NB4 (cell line): ENCODE measurements around the gene ITGA2B.
A peak's percentile ranks its signal among the peaks of the same experiment; 100 is the strongest.

ENCODE experiments used
- MYC ChIP-seq: IDR thresholded peaks from 2 replicates; pipeline ENCODE4 v1.6.1; 2011; ENCODE audit warnings: low read depth, low read length
- POLR2A ChIP-seq: IDR thresholded peaks from 2 replicates; pipeline ENCODE4 v1.6.1; 2011; ENCODE audit warnings: mild to moderate bottlenecking; ENCODE audit not compliant: insufficient read length; ENCODE audit errors: extremely low read depth
- TF ChIP-seq, protein P1 (sequence below): IDR thresholded peaks from one replicate; pipeline ENCODE4 v1.5.1; 2012; ENCODE audit warnings: low read depth, low read length
- TF ChIP-seq, protein P2 (sequence below): IDR thresholded peaks from 2 replicates; pipeline ENCODE4 v1.6.1; 2011; ENCODE audit warnings: low read depth, low read length

DNA sequence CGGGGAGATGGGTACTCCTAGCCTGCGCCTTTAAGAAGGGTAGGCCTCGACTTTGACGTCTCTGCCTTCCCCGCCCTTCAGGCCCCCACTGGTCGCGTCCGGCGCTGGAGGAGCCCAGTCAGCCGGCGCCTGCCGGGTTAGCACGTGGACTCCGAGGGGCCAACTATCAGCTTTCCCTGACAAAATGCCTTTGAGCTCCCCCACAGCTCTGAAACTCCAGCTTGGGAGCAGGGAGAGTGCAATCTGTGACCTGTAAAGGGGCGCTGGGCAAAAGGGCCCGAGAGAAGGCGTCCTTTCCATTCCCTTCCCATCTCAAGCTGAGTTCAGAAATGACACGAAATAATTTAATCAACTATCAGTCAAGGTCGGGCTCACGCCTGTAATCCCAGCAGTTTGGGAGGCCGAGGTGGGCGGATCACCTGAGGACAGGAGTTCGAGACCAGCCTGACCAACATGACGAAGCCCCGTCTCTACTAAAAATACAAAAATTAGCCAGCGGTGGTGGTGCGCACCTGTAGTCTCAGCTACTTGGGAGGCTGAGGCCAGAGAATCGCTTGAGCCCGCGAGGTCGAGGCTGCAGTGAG lies 62.5 kb downstream of the ITGA2B start:
- TF ChIP-seq, protein P1, sequence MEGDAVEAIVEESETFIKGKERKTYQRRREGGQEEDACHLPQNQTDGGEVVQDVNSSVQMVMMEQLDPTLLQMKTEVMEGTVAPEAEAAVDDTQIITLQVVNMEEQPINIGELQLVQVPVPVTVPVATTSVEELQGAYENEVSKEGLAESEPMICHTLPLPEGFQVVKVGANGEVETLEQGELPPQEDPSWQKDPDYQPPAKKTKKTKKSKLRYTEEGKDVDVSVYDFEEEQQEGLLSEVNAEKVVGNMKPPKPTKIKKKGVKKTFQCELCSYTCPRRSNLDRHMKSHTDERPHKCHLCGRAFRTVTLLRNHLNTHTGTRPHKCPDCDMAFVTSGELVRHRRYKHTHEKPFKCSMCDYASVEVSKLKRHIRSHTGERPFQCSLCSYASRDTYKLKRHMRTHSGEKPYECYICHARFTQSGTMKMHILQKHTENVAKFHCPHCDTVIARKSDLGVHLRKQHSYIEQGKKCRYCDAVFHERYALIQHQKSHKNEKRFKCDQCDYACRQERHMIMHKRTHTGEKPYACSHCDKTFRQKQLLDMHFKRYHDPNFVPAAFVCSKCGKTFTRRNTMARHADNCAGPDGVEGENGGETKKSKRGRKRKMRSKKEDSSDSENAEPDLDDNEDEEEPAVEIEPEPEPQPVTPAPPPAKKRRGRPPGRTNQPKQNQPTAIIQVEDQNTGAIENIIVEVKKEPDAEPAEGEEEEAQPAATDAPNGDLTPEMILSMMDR, result no peak
- TF ChIP-seq POLR2A (no peak), MYC (peak; percentile 98)
- TF ChIP-seq, protein P2, sequence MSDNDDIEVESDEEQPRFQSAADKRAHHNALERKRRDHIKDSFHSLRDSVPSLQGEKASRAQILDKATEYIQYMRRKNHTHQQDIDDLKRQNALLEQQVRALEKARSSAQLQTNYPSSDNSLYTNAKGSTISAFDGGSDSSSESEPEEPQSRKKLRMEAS, result peak; percentile 99
